Effector CD8-positive, alpha-beta T cell (primary cell): ENCODE data around the gene DHX32.

Source experiments
- DNase-seq: peaks from one replicate; lab custom pipeline; 2025; lab: John Stamatoyannopoulos, UW

DHX32 gene

DNA sequence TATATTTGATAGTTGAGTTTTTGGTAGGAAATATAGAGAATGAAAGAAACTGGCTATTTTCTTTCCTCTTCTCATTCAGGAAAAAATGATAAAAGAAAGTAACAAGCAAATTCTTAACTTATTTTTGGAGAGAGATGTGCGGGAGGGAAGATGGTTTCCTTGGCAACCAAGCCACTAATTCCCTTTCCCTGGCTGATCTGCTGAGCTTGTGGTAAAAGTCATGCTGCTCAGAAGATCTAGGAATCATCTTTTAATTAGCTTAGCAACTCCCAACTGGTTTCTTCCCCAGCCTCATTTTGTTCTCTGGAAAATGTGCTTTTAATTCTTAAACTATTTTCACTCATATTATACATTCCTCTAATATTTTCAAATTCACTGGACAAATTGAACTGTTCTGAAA, 69.8 kb downstream of the DHX32 start:
- DNase-seq, result no peak

DNA sequence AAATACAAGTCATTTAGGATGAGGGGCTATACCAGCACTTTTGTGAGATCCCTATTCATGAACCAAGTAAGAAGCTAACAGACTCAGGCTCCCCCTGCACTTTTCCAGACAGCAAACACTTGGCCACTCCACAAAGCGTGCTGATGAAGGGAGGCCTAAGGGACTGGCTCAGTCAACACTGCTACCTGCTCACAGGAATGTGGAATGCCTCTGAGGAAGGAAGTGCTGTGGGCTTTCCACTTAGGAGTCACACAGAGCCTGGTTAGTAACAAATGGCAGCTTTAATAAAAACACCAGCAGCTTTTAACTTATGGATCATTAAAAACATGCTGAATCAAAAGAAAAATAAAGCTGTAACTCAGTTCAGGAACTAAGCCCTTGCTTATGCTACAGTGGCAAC, 73.0 kb downstream of the DHX32 start:
- no peak for DNase-seq

DNA sequence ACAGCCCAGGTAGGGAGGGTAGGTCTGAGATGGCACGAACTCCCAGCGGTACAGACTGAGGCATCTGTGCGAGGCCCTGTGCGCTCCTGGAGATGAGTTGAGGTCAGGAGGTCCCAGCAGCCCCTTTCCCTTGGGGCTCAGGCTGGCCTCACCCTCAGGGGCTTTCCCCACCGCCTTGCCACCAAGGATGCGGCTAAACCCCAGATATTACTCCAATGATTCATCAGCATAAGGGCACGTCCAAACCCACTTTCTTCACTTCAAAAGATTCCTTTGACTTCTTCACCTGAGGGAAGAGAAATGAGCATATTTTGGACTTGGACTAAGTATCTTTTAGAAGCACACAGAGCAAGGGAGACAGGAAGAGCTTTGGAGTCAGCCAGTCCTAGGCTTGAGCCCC, 78.4 kb downstream of the DHX32 start:
- no peak for DNase-seq

- DNase-seq, result no peak
These were observed 79.0 kb downstream of the DHX32 start for GRCh38 chr10:125802131-125802530.

DNA sequence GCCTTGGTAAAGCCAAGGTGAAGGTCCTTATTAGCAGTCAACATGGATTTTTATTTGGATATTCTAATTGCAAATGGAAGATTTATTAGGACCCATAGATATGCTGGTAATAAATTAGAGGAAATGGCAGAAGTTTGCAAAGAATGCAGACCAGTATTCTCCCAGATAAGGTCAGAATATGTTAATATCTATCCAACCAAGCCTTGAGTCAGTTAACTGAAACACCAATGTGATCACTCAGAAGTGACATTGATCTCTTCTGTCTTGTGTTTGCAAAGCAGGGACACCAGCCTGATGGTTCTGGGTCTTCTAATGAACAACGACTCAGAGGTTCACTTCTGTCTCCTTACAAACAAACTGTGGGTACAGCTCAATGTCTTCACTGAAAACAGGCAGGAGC, 79.5 kb downstream of the DHX32 start:
- no peak for DNase-seq

DNA sequence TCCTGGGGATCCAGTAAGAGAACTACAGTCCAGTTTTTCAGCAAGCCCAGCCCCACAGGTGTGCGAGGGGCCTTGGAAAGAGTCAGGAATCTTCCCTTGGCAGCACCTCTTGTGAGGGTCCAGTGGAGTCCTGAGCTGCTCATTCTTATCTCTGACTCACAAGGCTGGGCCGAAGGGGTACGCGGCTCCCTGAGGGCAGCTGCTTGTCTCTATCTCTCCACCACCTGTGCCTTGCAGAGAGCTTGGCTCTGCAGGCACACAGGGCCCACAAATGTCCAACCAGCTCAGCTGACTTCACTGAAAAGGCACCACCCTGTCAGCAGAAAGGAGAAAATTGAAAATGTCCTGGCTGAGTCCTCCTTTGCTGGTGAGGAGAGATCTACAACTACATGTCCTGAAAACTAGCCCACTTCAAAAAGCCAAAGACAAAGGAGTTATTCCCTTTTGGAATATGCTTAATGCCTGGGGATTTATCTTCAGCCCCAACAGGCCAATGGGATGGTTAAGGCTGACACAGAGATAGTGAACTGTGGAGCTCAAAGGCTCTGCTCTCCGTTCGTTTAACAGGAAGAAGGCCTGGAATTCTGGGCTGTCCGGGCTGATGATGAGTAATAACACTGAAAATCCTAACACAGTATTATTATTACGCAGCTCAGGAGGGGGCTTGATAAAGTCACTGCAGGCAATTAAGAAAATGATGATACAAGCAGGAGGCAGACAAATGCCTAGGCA, 81.5 kb downstream of the DHX32 start:
- no peak for DNase-seq

- DNase-seq, result no peak
These were observed 83.0 kb downstream of the DHX32 start for GRCh38 chr10:125797994-125798662.

- no peak for DNase-seq
These were observed 83.7 kb downstream of the DHX32 start for GRCh38 chr10:125797424-125797823.

- no peak for DNase-seq
These were observed 85.4 kb downstream of the DHX32 start for GRCh38 chr10:125795637-125796190.

- DNase-seq, result no peak
These were observed 86.0 kb downstream of the DHX32 start for GRCh38 chr10:125795128-125795527.

GRCh38 chr10:125792342-125793300, 88.5 kb downstream of the DHX32 start:
- no peak for DNase-seq

GRCh38 chr10:125788156-125789034, 92.7 kb downstream of the DHX32 start:
- DNase-seq, result no peak
